SK-N-MC (cell line): ENCODE results near the gene ALOXE3.

ENCODE experiments used
- DNase-seq: peaks from one replicate; pipeline ENCODE4 v3.0.0-alpha.2; 2011; ENCODE audit warnings: low read depth, low spot score
- H3K27ac ChIP-seq: fragments of 200-600 bp; sonication (generic); 2 replicates; pipeline ENCODE4 v1.5.1; 2016; ENCODE audit warnings: mixed run types
- H3K36me3 ChIP-seq: fragments of 200-600 bp; sonication (generic); 2 replicates; pipeline ENCODE4 v1.6.1; 2017; ENCODE audit warnings: antibody characterized with exemption, low read length, mixed read lengths; ENCODE audit not compliant: insufficient read depth
- H3K4me3 ChIP-seq: fragments of 200-600 bp; sonication (generic); 2 replicates; pipeline ENCODE4 v1.5.1; 2016
- H3K9ac ChIP-seq: fragments of 200-600 bp; sonication (generic); 2 replicates; pipeline ENCODE4 v1.8.0; 2017; ENCODE audit warnings: mixed run types, mixed read lengths; ENCODE audit not compliant: insufficient read length
- H3K9me3 ChIP-seq: fragments of 200-600 bp; sonication (generic); 2 replicates; pipeline ENCODE4 v1.6.1; 2017; ENCODE audit warnings: low read depth, mild to moderate bottlenecking, antibody characterized with exemption, low read length, moderate library complexity, mixed read lengths
- EZH2 ChIP-seq: fragments of 200-600 bp; sonication (generic); IDR thresholded peaks from one replicate; pipeline ENCODE4 v1.6.1; 2017; ENCODE audit warnings: antibody characterized with exemption
- FOXP2 ChIP-seq: optimal IDR thresholded peaks from 2 replicates; pipeline ENCODE3; 2011; ENCODE audit warnings: mild to moderate bottlenecking, moderate library complexity; ENCODE audit not compliant: insufficient read depth; ENCODE audit errors: extremely low read length, control extremely low read depth
- POLR2AphosphoS5 ChIP-seq: IDR thresholded peaks from 2 replicates; pipeline ENCODE4 v1.6.1; 2012; ENCODE audit warnings: mild to moderate bottlenecking, low read depth, low read length, borderline replicate concordance

ALOXE3 gene

GRCh38 chr17:8151120-8151640 lies 32.9 kb upstream of the ALOXE3 start:
- peak overlapping the region; percentile 79 for H3K9ac ChIP-seq
- peak overlapping the region; percentile 59 for H3K27ac ChIP-seq

GRCh38 chr17:8150194-8151119 lies 32.1 kb upstream of the ALOXE3 start:
- DNase-seq, result no peak
- Histone ChIP-seq H3K9ac (peak overlapping the region; percentile 79), H3K4me3 (peak overlapping the region; percentile 97), H3K9me3 (no peaks in the 10 kb centered on the region), H3K27ac (peak overlapping the region; percentile 59), H3K36me3 (peaks cover 41% of the 10 kb centered on the region; the same call in 1 of the 2 replicates)
- TF ChIP-seq POLR2AphosphoS5, result no peak
- TF ChIP-seq EZH2, result no peak
- TF ChIP-seq FOXP2, result no peak

More at GRCh38 chr17:8151120-8151640, 32.9 kb upstream of the ALOXE3 start:
- DNase-seq, result no peak
- no peaks in the 10 kb centered on the region for H3K9me3 ChIP-seq
- no peak for TF ChIP-seq EZH2
- no peak for TF ChIP-seq FOXP2
- peak; percentile 25; the same call in 1 of the 2 replicates for TF ChIP-seq POLR2AphosphoS5
- H3K36me3 ChIP-seq, result peaks cover 37% of the 10 kb centered on the region; the same call in 1 of the 2 replicates
- H3K4me3 ChIP-seq, result peak overlapping the region; percentile 97

- Histone ChIP-seq H3K4me3 (no peak overlapping the region), H3K9ac (no peak overlapping the region), H3K27ac (no peak overlapping the region), H3K36me3 (peaks cover 41% of the 10 kb centered on the region; the same call in 1 of the 2 replicates), H3K9me3 (no peaks in the 10 kb centered on the region)
- no peak for TF ChIP-seq FOXP2
- TF ChIP-seq EZH2, result no peak
- no peak for TF ChIP-seq POLR2AphosphoS5
- DNase-seq, result no peak
Observed at GRCh38 chr17:8149419-8150193, 31.3 kb upstream of the ALOXE3 start.

- TF ChIP-seq POLR2AphosphoS5 (no peak), FOXP2 (no peak), EZH2 (no peak)
- Histone ChIP-seq H3K9ac (no peak overlapping the region), H3K4me3 (no peak overlapping the region), H3K27ac (no peak overlapping the region), H3K36me3 (peaks cover 41% of the 10 kb centered on the region; the same call in 1 of the 2 replicates), H3K9me3 (no peaks in the 10 kb centered on the region)
- DNase-seq, result no peak
Observed at GRCh38 chr17:8148560-8148959, 30.2 kb upstream of the ALOXE3 start.

- DNase-seq, result no peak
- Histone ChIP-seq H3K27ac (no peak overlapping the region), H3K9ac (no peak overlapping the region), H3K4me3 (no peak overlapping the region), H3K9me3 (no peaks in the 10 kb centered on the region), H3K36me3 (peaks cover 41% of the 10 kb centered on the region; the same call in 1 of the 2 replicates)
- TF ChIP-seq POLR2AphosphoS5 (no peak), EZH2 (no peak), FOXP2 (no peak)
Observed at GRCh38 chr17:8147805-8148404, 29.6 kb upstream of the ALOXE3 start.

- Histone ChIP-seq H3K27ac (no peak overlapping the region), H3K4me3 (no peak overlapping the region), H3K9ac (no peak overlapping the region), H3K36me3 (peaks cover 45% of the 10 kb centered on the region; the same call in 1 of the 2 replicates), H3K9me3 (no peaks in the 10 kb centered on the region)
- no peak for DNase-seq
- TF ChIP-seq EZH2, result no peak
- no peak for TF ChIP-seq POLR2AphosphoS5
- no peak for TF ChIP-seq FOXP2
Observed at GRCh38 chr17:8147141-8147804, 29.0 kb upstream of the ALOXE3 start.

GRCh38 chr17:8146381-8147140 lies 28.2 kb upstream of the ALOXE3 start:
- Histone ChIP-seq H3K4me3 (no peak overlapping the region), H3K9me3 (no peaks in the 10 kb centered on the region), H3K36me3 (peaks cover 45% of the 10 kb centered on the region; the same call in 1 of the 2 replicates), H3K9ac (no peak overlapping the region), H3K27ac (no peak overlapping the region)
- no peak for DNase-seq
- no peak for TF ChIP-seq POLR2AphosphoS5
- TF ChIP-seq FOXP2, result no peak
- no peak for TF ChIP-seq EZH2
